NCI-H226 (cell line): ENCODE data around the gene HNRNPA0.

Source experiments
- DNase-seq: peaks from one replicate; pipeline ENCODE4 v3.0.0-alpha.2; 2015

The HNRNPA0 gene

GRCh38 chr5:137753691-137754187, 424 bp downstream of the HNRNPA0 start:
- no peak for DNase-seq

DNA sequence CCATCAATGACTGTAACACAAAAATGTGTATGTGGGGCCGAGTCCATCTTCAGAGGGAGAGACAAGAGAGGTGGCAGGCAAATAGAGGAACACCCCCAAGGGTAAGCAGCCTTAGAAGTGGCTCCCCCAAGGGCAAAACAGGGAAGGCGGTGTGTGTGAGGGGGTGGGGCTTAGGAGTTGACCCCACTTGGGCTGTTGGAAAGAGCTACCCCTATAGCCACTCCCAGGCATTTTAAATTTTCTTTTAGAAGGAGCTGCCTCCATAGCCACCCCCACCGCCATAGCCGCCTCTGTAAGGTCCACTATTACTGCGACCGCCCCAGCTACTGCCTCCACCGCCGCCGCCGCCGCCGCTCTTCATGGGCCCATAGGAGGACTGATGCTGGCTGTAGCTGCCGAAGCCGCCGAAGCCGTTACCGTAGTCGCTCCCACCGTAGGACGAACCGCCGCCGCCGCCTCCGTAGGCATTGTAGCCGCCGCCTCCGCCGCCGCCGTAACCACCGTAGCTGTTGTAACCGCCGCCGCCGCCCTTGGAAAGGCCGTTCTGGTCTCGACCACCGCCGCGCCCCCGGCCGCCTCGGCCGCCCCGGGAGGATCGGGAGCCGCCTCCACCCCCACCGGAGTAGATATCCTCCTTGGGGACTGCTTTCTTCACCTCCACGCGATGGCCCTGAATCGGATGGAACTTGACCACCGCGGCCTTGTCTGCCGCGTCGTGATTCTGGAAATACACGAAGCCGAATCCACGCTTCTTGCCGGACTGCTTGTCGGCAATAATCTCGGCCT, 1.1 kb downstream of the HNRNPA0 start:
- peak; percentile 37 for DNase-seq

DNA sequence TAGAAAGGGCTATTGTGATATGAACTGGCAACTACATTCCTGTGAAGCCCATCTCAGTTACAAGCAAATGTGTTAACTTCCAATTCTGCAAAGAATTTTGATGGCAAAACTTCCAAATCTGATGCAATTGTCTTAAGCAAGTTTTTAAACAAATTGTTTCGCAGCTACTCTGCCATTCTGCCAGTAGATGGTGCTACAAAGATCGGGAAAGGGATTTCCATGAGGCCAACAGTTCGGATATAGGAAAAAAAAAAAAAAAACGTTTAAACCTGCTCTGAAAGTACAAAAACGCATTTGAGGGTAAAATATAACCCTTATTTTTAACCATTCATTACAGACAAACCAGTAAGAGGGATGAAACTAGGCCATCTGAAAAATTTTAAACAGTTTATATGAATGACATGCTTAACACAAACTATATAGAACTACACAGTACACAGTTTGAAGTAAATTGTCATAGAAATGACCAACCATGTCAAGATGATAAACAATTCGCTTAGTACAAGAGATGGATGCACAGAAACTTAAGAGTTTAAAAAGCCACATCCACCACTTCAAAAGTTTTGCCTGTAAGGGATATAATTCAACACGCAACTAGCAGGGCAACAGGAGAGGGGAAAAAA, 2.2 kb downstream of the HNRNPA0 start:
- DNase-seq = peak; percentile 20

DNA sequence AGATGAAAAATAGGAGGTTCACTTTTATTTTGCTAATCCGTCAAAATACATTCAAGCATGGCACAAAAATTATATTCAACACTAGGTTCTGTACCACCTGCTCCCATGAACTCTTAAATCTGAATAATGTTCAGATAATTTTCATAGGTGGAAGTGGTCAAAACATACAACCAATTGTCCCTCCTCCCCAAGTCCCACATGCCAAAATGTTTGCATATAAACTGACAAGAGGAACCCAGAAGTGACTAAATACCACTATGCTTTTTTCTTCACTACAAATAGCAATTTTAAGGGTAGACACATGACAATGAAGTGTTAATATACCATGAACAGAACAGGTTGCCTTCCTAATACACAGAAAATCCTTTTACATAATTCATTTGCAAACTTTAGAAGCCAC, 3.7 kb downstream of the HNRNPA0 start:
- DNase-seq = no peak

DNA sequence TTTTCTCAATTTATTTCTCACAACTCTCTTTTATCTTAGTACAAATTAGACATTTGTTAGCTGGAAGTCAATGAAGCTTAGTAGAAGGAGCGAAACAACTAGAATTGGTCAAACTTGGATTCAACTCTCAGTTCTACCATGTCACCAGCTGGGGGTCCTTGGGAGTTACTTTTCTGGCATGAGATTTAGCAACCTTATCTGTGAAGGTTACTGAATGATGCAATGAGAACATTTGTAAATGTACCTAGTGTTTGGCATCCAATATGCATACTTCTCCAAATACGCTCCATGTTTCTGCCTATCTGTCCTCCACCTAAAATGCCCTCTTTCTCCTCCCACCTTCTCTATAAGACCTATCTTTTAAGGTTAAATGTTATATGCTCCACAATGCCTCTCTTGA, 6.3 kb downstream of the HNRNPA0 start:
- DNase-seq = no peak

- peak; percentile 39 for DNase-seq
Observed at GRCh38 chr5:137743031-137743640, 11.0 kb downstream of the HNRNPA0 start.

DNA sequence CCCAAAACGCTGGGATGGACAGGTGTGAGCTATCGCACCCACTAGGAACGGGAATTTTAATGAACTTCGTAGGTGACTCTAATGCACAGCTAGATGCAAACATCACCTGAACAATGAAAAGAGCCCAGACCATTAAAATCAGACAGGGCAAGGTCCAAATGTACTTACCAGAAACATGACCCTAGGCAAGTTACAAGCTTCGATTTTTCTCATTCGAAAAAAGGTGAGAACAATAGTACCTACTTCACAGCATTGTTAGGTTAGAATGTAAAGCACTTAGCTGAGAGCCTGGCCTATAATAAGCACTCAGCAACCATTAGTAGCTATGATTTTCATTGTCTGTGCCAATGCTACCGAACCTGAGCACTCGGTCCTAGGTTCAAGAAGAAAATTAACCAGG, 12.4 kb downstream of the HNRNPA0 start:
- no peak for DNase-seq

DNA sequence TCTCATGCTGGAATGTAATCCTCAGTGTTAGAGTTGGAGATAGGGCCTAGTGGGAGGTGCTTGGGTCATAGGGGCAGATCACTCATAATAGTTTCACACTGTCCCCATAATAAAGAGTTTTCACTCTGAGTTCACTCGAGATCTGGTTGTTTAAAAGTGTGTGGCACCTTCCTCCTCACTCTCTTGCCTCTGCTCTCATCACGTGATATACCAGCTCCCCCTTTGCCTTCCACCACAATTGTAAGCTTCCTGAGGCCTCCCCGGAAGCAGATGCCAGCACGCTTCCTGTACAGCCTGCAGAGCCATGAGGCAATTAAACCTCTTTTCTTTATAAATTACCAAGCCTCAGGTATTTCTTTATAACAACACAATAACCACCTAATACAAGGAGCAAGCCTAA, 14.4 kb downstream of the HNRNPA0 start:
- no peak for DNase-seq

GRCh38 chr5:137738947-137739346, 15.2 kb downstream of the HNRNPA0 start:
- no peak for DNase-seq

GRCh38 chr5:137737349-137738131, 16.6 kb downstream of the HNRNPA0 start:
- no peak for DNase-seq

GRCh38 chr5:137736496-137736895, 17.7 kb downstream of the HNRNPA0 start:
- DNase-seq = no peak

GRCh38 chr5:137735555-137736284, 18.4 kb downstream of the HNRNPA0 start, which contains the start of gene KLHL3:
Gene KLHL3 (minus strand): TSS chr5:137736089. CDS start chr5:137735646, 443 bp downstream.
- no peak for DNase-seq

DNA sequence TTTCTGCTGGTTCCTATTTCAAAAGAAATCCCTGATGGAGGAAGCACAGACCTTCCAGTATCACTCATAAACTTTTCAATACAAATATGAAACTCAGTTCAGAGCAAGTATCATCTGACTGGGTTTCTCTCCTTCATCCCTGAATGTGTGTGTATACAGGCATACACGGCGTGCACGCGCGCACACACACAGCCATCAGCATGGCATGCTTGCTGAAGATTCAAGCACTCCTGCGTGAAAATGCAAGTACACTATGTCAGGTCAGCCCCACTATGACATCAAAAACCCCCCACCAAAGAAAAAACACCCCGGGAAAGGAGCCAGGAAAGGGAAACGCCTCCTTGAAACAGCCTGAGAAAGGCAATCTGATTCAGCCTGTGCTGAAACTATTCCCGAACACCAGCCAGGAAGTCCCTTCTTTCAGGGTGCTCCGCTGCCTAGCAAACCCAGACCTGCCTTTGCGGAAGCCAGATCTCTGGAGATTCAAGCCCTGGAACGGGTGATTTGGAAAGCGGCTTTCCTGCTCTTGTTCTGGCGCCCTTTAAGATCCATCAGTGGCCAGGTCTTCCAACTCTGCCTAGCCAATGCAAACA, 19.1 kb downstream of the HNRNPA0 start:
- DNase-seq = no peak

- DNase-seq = no peak
Observed at GRCh38 chr5:137734331-137734730, 19.8 kb downstream of the HNRNPA0 start.

DNA sequence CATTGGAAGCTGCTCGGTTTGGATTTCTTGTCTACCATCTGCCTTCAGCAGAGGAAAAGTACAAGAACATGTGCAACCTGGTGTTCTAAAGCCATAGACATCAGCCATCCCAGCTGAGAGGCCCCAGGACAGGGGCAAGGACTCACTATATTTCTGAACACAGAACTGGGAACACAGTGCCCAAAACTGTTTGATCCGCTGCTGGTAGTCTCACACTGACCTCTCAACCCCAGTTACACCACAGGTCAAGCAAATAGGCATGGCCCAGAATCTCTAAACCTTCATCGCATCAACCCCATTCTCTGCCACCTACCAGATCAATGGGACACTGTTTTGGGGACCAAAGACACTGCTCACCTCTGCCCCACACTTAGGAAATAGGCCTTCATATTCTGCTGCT, 20.2 kb downstream of the HNRNPA0 start:
- no peak for DNase-seq

DNA sequence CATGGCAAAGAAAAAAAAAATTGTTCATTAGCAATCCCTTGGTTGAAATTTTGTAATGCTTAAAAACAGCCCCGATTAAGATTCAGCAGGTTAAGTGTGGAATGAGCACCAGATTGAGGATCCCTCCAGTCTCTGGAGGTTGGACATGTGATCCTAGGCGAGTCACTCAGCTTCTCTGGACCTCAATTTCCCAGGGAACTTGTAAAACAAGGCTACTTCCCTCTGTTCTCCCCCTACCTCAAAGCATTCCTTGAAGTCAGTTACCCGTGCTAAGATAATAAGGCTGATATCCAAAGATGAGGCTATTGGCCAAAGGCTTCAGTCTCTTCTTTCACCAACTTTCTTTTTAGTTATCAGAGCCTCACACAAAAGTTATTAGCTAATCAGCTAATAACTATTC, 21.2 kb downstream of the HNRNPA0 start:
- DNase-seq = no peak

- no peak for DNase-seq
Observed at GRCh38 chr5:137731176-137731575, 23.0 kb downstream of the HNRNPA0 start.

DNA sequence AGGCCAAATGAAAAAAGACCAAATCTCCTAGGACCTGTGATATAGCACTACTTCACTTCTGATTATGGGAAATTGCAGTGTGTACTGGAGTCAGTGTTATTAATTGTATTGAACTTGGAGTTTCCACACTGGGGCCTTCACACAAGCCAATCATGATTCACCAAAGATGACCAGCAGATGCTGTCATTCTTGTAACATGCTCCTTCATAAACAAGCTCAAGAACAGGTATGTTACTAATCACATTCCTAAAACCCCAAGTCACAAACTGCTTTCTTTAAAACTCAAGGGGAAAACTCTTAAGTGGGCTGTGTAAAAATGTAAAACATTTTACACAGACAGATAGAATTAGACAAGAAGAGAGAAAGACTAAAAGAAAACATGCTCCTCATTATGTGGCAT, 23.8 kb downstream of the HNRNPA0 start:
- no peak for DNase-seq

DNA sequence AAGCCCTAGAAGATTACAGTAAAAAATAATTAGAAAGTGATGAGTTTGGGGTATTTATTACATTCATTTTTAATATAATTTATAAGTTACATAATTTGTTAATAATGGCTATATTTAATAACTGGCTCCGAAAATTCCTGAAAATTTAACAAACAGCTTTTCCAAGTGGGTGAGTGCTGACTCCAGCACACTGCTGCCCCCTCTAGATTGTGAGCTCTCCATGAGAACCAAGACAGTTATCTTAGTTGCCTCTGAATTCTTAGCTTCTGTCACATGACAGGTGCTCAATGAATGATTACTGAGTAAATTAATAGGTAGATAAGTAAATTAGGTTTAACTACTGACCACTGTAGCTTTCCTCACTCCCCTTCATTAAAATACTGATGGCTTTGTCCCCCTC, 26.1 kb downstream of the HNRNPA0 start:
- DNase-seq = no peak

DNA sequence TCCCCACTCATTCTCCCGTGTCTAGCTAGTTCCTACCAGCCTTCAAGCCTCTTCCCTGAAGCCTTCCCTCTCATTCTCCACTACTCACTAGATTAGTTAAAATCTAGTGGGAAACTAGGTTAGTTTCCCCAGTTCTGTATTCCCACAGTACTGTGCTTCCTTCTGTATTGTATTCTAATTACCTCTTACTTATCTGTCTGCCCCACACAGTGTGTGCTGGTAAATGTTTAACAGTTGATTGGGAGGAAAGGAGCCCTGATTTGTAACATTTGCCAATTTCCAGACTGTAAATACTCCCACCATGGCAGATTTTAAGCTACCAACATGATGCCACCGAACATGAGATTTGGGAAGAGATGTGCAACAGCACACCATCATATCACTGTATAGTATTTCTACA, 26.5 kb downstream of the HNRNPA0 start:
- DNase-seq = no peak

DNA sequence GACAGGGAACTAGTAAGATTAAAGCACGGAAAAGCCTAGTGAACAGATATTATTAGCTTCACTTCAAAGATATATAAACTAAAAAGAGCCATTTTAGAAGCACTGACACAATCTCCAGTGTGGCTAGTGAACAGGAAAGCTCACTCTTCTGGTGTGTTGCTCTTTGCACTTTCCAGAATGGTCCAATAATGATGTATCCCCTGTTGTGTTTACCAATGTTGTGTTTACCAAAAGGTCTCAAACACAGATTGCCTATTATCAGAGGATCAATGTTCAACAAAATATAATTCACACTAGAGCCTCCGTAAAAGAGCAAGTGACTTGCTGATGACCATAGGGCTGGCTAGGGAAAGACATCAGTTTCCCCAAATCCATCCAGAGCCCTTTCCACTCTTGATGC, 29.9 kb downstream of the HNRNPA0 start:
- no peak for DNase-seq

GRCh38 chr5:137718611-137719010, 35.6 kb downstream of the HNRNPA0 start:
- no peak for DNase-seq
